Measurements from ENCODE around the gene HDGF.

Gene HDGF

GRCh38 chr1:156794506-156795373 is 43.3 kb upstream of the HDGF start:
- Histone ChIP-seq H3K4me1 (peaks cover 18% of the 10 kb centered on the region), H3K4me3 (ENCODE audit: low read depth, low read length) (no peak overlapping the region), H3K9me3 (no peaks in the 10 kb centered on the region), H3K27me3 (no peaks in the 10 kb centered on the region), H3K36me3 (peaks cover 86% of the 10 kb centered on the region)
- TF ChIP-seq CTCF (IDR thresholded peaks at IDR 0.05; ENCODE audit: low read depth, low read length) = no peak
- no peak for DNase-seq

- no peaks in the 10 kb centered on the region for H3K4me1 ChIP-seq
- DNase-seq = no peak
- TF ChIP-seq CTCF (IDR thresholded peaks at IDR 0.05; ENCODE audit: low read depth, low read length) = no peak
- H3K36me3 ChIP-seq = peaks cover 75% of the 10 kb centered on the region
- no peaks in the 10 kb centered on the region for H3K27me3 ChIP-seq
- no peaks in the 10 kb centered on the region for H3K9me3 ChIP-seq
- H3K4me3 ChIP-seq (ENCODE audit: low read depth, low read length) = no peak overlapping the region
Measured at GRCh38 chr1:156789621-156790318, 38.3 kb upstream of the HDGF start.

GRCh38 chr1:156788136-156788535 is 36.7 kb upstream of the HDGF start:
- Histone ChIP-seq H3K4me3 (ENCODE audit: low read depth, low read length) (no peak overlapping the region), H3K36me3 (peaks cover 74% of the 10 kb centered on the region), H3K9me3 (no peaks in the 10 kb centered on the region), H3K27me3 (no peaks in the 10 kb centered on the region), H3K4me1 (no peaks in the 10 kb centered on the region)
- DNase-seq = no peak
- no peak for TF ChIP-seq CTCF (IDR thresholded peaks at IDR 0.05; ENCODE audit: low read depth, low read length)

GRCh38 chr1:156786640-156787039 is 35.2 kb upstream of the HDGF start:
- DNase-seq = no peak
- TF ChIP-seq CTCF (IDR thresholded peaks at IDR 0.05; ENCODE audit: low read depth, low read length) = no peak
- Histone ChIP-seq H3K4me1 (no peaks in the 10 kb centered on the region), H3K9me3 (no peaks in the 10 kb centered on the region), H3K36me3 (peaks cover 74% of the 10 kb centered on the region), H3K27me3 (no peaks in the 10 kb centered on the region), H3K4me3 (ENCODE audit: low read depth, low read length) (no peak overlapping the region)

- DNase-seq = no peak
- H3K9me3 ChIP-seq = no peaks in the 10 kb centered on the region
- no peak overlapping the region for H3K4me3 ChIP-seq (ENCODE audit: low read depth, low read length)
- peaks cover 76% of the 10 kb centered on the region for H3K36me3 ChIP-seq
- H3K27me3 ChIP-seq = no peaks in the 10 kb centered on the region
- no peaks in the 10 kb centered on the region for H3K4me1 ChIP-seq
- TF ChIP-seq CTCF (IDR thresholded peaks at IDR 0.05; ENCODE audit: low read depth, low read length) = no peak
Measured at GRCh38 chr1:156785458-156785857, 34.0 kb upstream of the HDGF start.

Data from BE2C (cell line).